Adipocyte (in vitro differentiated cells): Measurements from ENCODE around the gene IQSEC3.

Experiments used
- DNase-seq: peaks from one replicate; pipeline ENCODE4 v3.0.0-alpha.2; 2015; ENCODE audit warnings: low read depth
- H3K27me3 ChIP-seq: replicated peaks from 2 replicates; pipeline ENCODE4 v1.7.0; 2013; ENCODE audit warnings: mild to moderate bottlenecking, low read length, moderate library complexity; ENCODE audit not compliant: control insufficient read depth, insufficient read depth
- H3K36me3 ChIP-seq: 2 replicates; pipeline ENCODE4 v1.7.0; 2013; ENCODE audit warnings: low read length, mild to moderate bottlenecking, moderate library complexity; ENCODE audit not compliant: control insufficient read depth, insufficient read depth, severe bottlenecking
- H3K4me1 ChIP-seq: 2 replicates; pipeline ENCODE4 v1.7.0; 2013; ENCODE audit warnings: mild to moderate bottlenecking, low read length, moderate library complexity; ENCODE audit not compliant: control insufficient read depth, insufficient read depth
- H3K4me3 ChIP-seq: 2 replicates; pipeline ENCODE4 v1.7.0; 2013; ENCODE audit warnings: mild to moderate bottlenecking, low read length, moderate library complexity
- H3K9ac ChIP-seq: 2 replicates; pipeline ENCODE4 v1.7.0; 2013; ENCODE audit warnings: mild to moderate bottlenecking, low read length, moderate library complexity
- H3K9me3 ChIP-seq: 2 replicates; pipeline ENCODE4 v1.7.0; 2013; ENCODE audit warnings: mild to moderate bottlenecking, low read length, moderate library complexity; ENCODE audit not compliant: control insufficient read depth

Gene IQSEC3

DNA sequence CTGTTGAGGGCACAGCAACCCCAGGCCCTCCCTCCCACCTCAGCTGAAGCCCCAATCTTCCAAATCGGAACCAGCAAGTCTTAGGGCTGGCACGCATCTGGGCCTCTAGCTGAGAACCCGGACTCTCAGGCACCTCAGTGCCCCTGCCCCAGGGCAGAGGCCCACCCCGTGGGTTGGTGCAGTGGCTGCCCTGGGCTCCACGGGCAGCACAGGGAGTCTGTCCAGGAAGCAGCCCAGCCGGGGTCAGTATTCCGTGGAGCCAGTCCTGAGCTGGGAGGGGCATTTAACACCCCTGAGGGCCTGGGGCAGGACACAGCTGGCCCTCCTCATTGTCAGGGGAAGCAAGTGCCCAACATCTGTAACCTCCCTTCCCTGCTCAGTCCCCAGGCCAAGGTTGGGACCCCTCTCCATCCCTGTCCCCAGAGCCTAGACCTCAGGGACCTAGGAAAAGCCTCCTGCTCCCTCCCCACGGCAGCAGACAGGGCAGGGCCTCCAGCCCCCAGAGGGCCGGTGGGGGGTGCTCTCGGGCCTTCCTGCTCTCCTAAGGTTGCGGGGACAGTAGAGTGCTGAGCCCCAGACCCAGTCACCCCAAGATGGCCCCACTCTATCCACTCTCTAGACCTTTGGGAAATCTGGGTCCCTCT is 110.9 kb downstream of the IQSEC3 start:
- Histone ChIP-seq H3K27me3 (peaks cover 19% of the 10 kb centered on the region), H3K4me3 (no peak overlapping the region), H3K9ac (no peak overlapping the region), H3K4me1 (peaks cover 20% of the 10 kb centered on the region), H3K36me3 (no peaks in the 10 kb centered on the region), H3K9me3 (no peaks in the 10 kb centered on the region)
- DNase-seq: no peak

DNA sequence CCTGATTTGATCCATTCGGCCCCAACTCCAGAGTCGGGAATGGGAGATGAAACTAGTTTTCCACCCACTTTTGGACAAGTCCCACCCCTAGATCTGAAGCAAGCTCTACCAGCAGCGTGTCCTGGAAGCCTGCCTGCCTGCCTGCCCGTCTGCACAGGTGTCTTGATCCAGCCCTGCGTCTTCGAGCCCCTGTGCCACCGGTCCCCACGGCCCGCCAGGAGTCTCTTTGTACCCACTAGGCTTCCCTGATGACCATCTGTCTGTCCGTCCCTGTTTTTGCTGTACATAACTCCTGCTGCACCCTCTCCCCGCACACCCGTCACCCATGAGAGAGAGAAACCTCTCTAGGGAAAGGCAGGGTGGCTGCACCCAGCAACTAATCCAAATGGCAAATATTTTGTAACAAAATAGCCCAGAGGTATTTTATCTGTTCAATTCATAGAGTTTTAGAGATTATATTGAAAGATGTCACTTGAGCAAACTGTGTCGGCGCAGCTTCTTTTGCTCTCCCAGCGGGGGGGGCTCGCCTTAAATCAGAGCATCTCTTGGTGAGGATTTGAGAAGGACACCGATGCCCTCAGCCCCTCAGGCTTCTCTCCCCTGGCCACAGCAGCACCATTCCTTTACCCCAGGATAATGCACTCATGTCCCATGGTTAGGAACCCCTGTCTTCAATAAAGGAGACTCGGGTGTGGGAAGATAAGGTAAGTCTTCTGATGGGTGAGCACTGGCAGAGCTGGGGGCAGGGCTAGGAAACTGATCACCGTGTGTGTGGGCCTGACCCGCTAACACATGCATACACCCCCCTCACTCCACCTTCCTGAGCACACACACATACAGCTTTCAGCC is 111.6 kb downstream of the IQSEC3 start:
- H3K4me1 ChIP-seq: peaks cover 22% of the 10 kb centered on the region
- no peak for DNase-seq
- H3K36me3 ChIP-seq: no peaks in the 10 kb centered on the region
- H3K27me3 ChIP-seq: peaks cover 11% of the 10 kb centered on the region
- H3K9ac ChIP-seq: no peak overlapping the region
- H3K9me3 ChIP-seq: no peaks in the 10 kb centered on the region
- H3K4me3 ChIP-seq: no peak overlapping the region

DNA sequence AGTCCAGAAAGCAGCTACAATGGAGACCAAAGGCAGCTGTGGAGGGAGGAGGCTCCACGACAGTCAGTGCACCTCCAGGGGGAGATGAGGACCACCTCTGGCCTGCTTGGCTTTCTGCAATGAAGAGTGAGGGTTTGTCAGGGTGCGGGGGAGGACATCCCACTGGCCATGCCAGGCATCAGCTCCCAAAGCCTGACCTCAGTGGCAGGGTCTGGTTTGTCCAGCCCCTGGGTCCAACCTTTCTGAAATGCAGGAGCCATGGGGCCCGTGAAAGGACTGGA is 112.2 kb downstream of the IQSEC3 start:
- DNase-seq: no peak
- no peaks in the 10 kb centered on the region for H3K9me3 ChIP-seq
- H3K4me3 ChIP-seq: no peak overlapping the region
- H3K9ac ChIP-seq: no peak overlapping the region
- H3K36me3 ChIP-seq: no peaks in the 10 kb centered on the region
- peaks cover 5% of the 10 kb centered on the region for H3K27me3 ChIP-seq
- H3K4me1 ChIP-seq: peaks cover 22% of the 10 kb centered on the region

- no peak overlapping the region for H3K4me3 ChIP-seq
- H3K4me1 ChIP-seq: peaks cover 22% of the 10 kb centered on the region
- peaks cover 1% of the 10 kb centered on the region for H3K27me3 ChIP-seq
- no peaks in the 10 kb centered on the region for H3K36me3 ChIP-seq
- no peak overlapping the region for H3K9ac ChIP-seq
- H3K9me3 ChIP-seq: no peaks in the 10 kb centered on the region
- no peak for DNase-seq
Observed at GRCh38 chr12:179131-179884, 112.7 kb downstream of the IQSEC3 start.

DNA sequence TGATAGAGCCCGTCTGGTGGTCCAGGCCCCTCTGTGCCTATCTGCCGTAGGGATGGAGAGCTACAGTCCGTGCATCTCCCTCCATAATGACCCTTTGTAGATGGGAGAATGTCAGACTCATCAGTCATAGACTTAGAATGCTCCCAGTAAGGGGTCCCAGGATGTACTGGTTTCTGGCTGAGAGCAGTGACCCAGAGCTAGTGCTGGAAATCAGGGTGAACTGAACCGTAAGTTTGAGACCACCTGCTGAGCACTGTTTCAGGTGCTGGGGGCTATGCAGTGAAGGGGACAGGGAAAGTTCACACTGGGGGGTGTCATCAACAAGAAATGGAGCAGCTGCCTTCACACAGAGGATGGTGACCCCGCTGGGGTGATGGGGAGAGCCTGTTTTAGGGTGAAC is 113.3 kb downstream of the IQSEC3 start:
- H3K4me3 ChIP-seq: no peak overlapping the region
- H3K9ac ChIP-seq: no peak overlapping the region
- H3K36me3 ChIP-seq: no peaks in the 10 kb centered on the region
- H3K9me3 ChIP-seq: no peaks in the 10 kb centered on the region
- no peak for DNase-seq
- no peaks in the 10 kb centered on the region for H3K27me3 ChIP-seq
- H3K4me1 ChIP-seq: peaks cover 22% of the 10 kb centered on the region

GRCh38 chr12:180445-180844 is 113.9 kb downstream of the IQSEC3 start:
- peaks cover 22% of the 10 kb centered on the region for H3K4me1 ChIP-seq
- H3K36me3 ChIP-seq: no peaks in the 10 kb centered on the region
- no peak for DNase-seq

DNA sequence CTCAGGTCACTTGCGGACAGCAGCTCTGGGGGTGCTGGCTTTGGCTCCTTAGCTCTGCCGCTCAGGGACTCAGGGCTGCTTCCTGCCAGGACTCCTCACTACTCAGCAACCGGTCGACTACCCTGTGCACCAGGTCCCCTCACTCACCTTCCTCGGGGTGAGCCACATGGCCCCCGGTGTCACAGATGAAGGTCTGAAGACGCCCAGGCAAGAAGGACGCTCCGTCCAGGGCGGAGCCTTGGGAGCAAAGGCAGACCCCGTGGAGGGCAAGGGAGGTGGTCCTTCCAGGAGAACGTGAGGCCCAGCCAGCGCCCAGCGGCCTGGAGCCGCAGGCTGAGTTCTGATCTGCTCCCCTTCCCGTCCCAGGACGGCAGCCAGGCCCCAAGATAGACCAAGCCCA is 115.4 kb downstream of the IQSEC3 start:
- Histone ChIP-seq H3K9ac (no peak overlapping the region), H3K27me3 (peaks cover under 1% of the 10 kb centered on the region), H3K9me3 (no peaks in the 10 kb centered on the region), H3K4me3 (no peak overlapping the region), H3K4me1 (peaks cover 14% of the 10 kb centered on the region), H3K36me3 (no peaks in the 10 kb centered on the region)
- DNase-seq: no peak

More at GRCh38 chr12:180445-180844, 113.9 kb downstream of the IQSEC3 start:
- Histone ChIP-seq H3K27me3 (no peaks in the 10 kb centered on the region), H3K9me3 (no peaks in the 10 kb centered on the region), H3K9ac (no peak overlapping the region), H3K4me3 (no peak overlapping the region)

DNA sequence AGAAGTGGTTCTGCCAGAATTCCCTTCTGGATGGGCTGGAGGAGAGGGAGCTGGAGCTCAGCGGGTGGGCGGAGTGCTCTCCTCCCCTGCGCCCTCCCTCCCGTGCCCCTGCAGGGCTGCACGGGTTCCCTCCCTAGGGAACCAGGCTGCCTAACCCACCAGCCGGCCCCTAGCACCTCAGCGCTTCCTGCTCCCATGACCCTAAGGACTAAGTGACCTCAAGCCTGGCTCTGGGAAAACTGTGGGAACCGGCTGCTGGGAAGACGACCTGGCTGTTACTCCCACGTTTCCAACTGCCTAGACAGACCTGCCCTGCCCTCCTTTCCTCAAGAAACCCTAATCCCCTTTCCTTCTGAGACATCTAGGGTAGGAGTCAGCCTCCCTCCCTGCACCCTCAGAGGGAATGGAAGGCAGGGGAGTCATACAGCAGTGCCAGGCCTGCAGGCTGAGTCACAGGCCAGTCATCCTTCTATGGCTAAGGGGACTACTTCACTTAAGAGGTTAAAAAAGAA is 115.9 kb downstream of the IQSEC3 start:
- H3K27me3 ChIP-seq: peaks cover 3% of the 10 kb centered on the region
- peak; percentile 52 for DNase-seq
- H3K9me3 ChIP-seq: no peaks in the 10 kb centered on the region
- peaks cover 14% of the 10 kb centered on the region for H3K4me1 ChIP-seq
- no peak overlapping the region for H3K4me3 ChIP-seq
- H3K9ac ChIP-seq: no peak overlapping the region
- H3K36me3 ChIP-seq: no peaks in the 10 kb centered on the region

DNA sequence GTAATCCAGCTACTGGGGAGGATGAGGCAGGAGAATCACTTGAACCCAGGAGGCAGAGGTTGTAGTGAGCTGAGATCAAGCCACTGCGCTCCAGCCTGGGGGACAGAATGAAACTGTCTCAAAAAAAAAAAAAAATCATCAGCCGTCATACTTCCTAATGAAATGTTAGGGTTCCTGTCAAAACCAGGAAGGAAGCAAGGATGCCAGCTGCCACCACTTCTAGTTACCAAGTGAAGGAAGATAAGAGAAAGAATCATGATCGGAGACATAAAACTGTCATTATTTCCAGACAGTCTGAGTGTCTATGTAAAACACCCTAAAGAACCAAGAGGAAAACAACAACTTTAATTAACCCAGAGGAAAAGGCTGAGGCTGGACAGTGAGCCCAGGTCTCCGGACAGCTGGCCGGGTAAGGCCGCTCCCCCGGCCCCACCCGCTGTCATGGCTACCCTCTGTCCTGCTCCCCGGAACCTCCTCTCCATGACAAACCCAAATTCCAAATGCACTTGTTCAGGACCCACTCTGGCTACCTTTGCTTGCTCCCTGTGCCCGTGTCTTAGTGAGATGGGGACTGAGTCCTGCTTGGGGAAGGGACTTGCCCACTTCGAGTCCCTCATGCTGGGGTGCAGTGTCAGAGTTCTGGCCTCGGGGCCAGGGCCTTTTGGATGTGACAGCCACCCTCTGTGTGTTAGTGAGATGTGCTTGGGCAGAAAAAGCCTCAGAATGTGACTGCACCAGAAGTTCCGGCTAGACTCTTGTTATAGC is 118.4 kb downstream of the IQSEC3 start:
- peaks cover 10% of the 10 kb centered on the region for H3K27me3 ChIP-seq
- H3K4me3 ChIP-seq: no peak overlapping the region
- no peaks in the 10 kb centered on the region for H3K9me3 ChIP-seq
- H3K36me3 ChIP-seq: no peaks in the 10 kb centered on the region
- DNase-seq: no peak
- H3K4me1 ChIP-seq: peaks cover 14% of the 10 kb centered on the region
- no peak overlapping the region for H3K9ac ChIP-seq

DNA sequence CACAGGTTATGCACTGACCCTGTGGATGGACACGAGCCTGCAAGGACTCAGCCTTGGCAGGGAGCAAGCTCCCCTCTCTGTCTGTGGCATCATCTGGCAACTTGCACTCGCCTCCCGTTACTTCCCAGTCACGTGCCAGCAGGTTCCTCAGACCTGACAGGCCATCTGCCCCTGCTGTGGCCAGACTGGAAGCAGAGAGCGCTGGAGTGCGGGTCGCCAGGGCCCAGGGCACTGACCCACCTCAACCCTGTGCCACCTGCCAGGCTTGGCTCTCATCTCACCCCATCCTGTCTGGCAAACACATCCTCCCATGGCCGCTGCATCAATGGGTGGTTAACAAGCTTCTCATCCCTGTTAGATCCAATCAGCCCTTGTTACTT is 119.0 kb downstream of the IQSEC3 start:
- H3K36me3 ChIP-seq: no peaks in the 10 kb centered on the region
- DNase-seq: no peak
- peaks cover 14% of the 10 kb centered on the region for H3K4me1 ChIP-seq
- no peak overlapping the region for H3K9ac ChIP-seq
- H3K4me3 ChIP-seq: no peak overlapping the region
- peaks cover 16% of the 10 kb centered on the region for H3K27me3 ChIP-seq
- no peaks in the 10 kb centered on the region for H3K9me3 ChIP-seq
